Activated naive CD4-positive, alpha-beta T cell treated with anti-CD3 and anti-CD28 coated beads for 36 hours (primary cell): Measurements from ENCODE around the gene ARHGEF1. TPM values are rescaled to one million over a fixed set of nuclear protein-coding genes. Genes with fewer than 3 reads are reported as not detected.
"Not testable (repeated sequence)": the region's sequence is repeated elsewhere in the genome, so short reads cannot be mapped to it uniquely, and the experiment has no call there.

Source experiments
- CTCF ChIA-PET: fragments of 350-600 bp; sonication (Branson Sonifier 250); formaldehyde crosslinking; loops from one replicate; lab custom pipeline; 2021; ENCODE audit warnings: antibody characterized with exemption; lab: Charles Lee
- DNase-seq: peaks from one replicate; pipeline ENCODE4 v3.0.0-alpha.2; 2020
- H3K27ac Mint-ChIP-seq: one replicate; pipeline ENCODE4 v1.8.0; 2021; ENCODE audit warnings: mild to moderate bottlenecking, mixed read lengths
- H3K27me3 Mint-ChIP-seq: one replicate; pipeline ENCODE4 v1.8.0; 2021; ENCODE audit warnings: low read depth, mixed read lengths
- H3K36me3 Mint-ChIP-seq: one replicate; pipeline ENCODE4 v1.8.0; 2021; ENCODE audit warnings: low read depth, mixed read lengths
- H3K4me1 Mint-ChIP-seq: one replicate; pipeline ENCODE4 v1.8.0; 2021; ENCODE audit warnings: low read depth, mixed read lengths
- H3K4me3 Mint-ChIP-seq: one replicate; pipeline ENCODE4 v1.8.0; 2021; ENCODE audit warnings: mild to moderate bottlenecking, moderate library complexity, mixed read lengths
- H3K9me3 Mint-ChIP-seq: one replicate; pipeline ENCODE4 v1.8.0; 2021; ENCODE audit warnings: mixed read lengths
- intact Hi-C: fragments of 100-400 bp; cut with micrococcal nuclease; formaldehyde crosslinking; loops from one replicate; pipeline ENCODE4 v1.15.1; 2023
- total RNA-seq, 2 experiments: library from RNA; stranded (reverse); gene quantifications; one replicate each; pipeline ENCODE4 v1.2.3, GENCODE V29; 2021

The ARHGEF1 gene
- total RNA-seq, 2 experiments from 2014 or later = 246 to 260 TPM

DNA sequence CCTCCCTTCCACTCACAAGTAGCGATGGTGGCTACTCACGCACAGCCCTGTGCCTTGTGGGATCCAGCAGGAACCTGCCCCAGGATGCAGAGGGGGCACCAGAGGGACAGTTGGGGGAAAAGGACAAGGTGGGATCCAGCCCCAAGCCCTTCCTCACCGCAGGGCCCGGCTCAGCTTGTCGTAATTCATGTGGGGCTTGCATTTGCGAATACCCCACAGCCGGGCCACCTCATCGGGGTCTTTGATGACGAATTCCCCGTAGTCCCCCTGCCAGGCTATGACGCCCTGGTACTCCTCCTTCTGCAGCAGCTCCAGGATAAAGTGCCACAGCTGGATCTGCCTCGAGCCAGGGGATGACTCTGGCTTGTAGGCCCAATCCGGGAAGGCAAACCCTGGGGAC, 26.7 kb downstream of the ARHGEF1 start:
- Mint-ChIP-seq H3K36me3 (peaks cover 16% of the 10 kb centered on the region), H3K4me3 (no peak overlapping the region), H3K4me1 (peaks cover 49% of the 10 kb centered on the region), H3K27ac (no peak overlapping the region), H3K9me3 (no peaks in the 10 kb centered on the region), H3K27me3 (peaks cover 21% of the 10 kb centered on the region)
- DNase-seq = no peak
- intact Hi-C loops = no loop called here
- CTCF ChIA-PET = interaction anchor here (0.6 kb wide), 1 partner anchor 50 kb away, joined by 5 read pairs; no protein-coding TSS in a partner anchor

DNA sequence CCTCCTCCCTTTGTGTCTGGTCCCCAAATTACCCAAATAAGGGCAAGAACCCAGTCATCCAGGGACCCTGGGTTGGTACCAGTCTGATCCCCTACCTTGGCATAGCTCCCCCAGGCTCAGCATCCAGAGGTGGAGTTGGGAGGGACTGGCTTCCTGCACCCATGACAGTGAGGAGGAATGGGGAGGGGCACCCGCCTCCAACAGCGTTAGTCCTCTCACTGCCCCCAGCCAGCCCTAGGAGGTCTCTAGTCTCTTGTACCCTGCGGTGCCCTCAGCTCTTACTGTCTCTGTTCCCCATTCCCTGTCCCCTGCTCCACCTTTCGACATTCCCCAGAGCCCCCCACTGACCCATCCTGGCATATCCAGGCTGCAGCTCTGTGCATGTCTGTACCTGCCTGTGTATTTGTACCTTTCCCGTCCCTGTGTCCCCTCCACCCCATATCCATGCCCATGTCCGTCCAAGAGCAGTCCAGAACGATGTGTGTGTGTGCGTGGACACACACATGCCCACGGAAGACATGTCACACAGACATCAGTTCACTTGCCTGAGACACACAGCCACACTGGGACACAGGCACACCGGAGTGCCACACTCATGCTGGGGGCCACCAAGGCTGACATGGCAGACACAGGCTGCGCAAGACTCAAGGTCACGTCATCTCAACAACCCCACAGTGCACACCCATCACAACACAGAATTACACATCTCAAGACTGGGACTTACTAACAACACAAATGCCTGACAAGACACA, 27.4 kb downstream of the ARHGEF1 start:
- peaks cover 46% of the 10 kb centered on the region for H3K4me1 Mint-ChIP-seq
- DNase-seq = no peak
- H3K9me3 Mint-ChIP-seq = no peaks in the 10 kb centered on the region
- intact Hi-C loops = no loop called here
- H3K36me3 Mint-ChIP-seq = peaks cover 10% of the 10 kb centered on the region
- peak overlapping the region; percentile 9 for H3K27ac Mint-ChIP-seq
- no peak overlapping the region for H3K4me3 Mint-ChIP-seq
- peaks cover 21% of the 10 kb centered on the region for H3K27me3 Mint-ChIP-seq
- CTCF ChIA-PET = interaction anchor here (0.6 kb wide), 1 partner anchor 50 kb away, joined by 5 read pairs; no protein-coding TSS in a partner anchor

DNA sequence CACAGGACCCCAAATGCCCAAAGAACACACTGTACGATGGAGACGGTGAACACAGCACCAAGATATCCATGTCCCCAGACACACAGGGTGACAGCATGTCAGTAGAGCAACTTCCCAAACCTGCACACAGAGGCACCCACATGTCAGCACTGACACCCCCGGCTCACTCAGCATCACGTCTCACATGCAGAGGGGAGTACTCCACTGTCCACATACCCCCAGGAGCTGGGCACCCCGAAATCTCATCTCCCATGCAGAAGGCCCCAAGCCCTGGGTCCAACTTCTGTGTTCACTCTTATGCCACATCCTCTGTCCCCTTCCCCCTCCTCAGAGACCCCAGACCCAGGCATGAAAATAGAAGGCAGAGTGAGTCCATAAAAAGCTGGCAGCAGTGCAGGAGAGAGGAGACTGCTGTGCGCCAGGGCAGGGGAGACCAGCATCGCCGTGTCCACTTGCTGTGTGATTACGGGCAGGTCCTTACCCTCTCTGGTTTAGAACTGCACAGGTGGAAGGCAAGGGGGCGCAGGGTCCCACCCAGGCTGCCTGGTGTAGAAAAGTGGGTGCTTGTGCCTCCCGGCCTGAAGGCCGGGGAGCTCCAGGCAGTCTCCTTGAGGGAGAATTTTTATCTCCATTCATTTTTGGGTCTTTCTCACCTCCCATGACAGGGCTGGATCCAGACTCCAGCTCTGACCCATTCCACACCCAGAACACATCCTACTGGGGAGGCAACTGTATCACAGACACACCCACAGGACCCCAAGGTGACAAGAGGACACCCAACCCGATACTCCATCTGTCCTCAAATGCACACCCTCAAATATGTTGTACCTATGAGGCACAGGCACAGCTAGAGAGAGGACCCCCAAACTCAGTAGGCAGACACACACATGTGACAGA, 28.3 kb downstream of the ARHGEF1 start:
- Mint-ChIP-seq H3K27me3 (peaks cover 21% of the 10 kb centered on the region), H3K9me3 (no peaks in the 10 kb centered on the region), H3K27ac (peak overlapping the region; percentile 15), H3K4me1 (peaks cover 41% of the 10 kb centered on the region), H3K4me3 (no peak overlapping the region), H3K36me3 (peaks cover 6% of the 10 kb centered on the region)
- CTCF ChIA-PET = interaction anchor here (0.5 to 1.0 kb wide), 2 partner anchors 27 to 159 kb away, joined by 3 to 4 read pairs; no protein-coding TSS in a partner anchor
- no peak for DNase-seq
- intact Hi-C loops = no loop called here

DNA sequence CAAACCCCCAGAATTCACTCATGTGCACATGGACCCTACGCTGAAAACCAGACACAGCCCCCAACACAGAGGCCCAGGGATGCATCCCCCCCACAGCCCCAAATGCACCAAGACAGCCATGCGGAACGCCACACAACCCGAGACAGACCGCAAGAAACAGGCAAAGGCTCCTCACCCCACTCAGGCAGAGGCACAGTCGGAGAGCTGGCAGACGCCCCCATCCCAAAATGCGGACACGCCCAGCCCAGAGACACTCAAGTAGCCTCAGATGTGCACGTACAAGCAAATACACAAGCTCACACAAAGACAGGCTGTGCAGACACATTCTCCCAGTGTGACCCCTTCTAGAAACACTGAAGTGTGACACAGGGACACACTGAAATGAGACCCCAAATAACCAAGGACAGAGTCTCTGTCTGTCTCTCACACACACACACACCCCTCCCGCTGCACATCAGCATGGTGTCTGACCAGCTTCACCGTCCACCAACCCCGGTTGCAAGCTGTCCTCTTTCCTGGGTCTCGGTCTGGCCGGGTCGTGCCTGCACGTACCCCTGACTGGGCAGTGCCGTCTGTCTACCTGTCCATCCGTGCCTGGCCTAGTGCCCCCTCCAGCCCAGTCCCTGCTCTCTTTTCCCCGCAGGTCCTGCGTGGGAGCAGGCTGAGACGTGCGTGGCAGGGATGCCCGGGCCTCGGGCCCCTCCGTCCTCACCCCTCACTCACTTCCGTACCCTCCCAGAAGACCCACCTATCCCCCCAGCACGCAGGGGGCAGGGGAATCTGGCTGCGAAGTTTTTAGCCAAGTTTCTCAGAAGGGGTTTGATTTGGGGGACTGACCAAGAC, 29.1 kb downstream of the ARHGEF1 start:
- intact Hi-C loops = no loop called here
- no peak overlapping the region for H3K4me3 Mint-ChIP-seq
- no peak for DNase-seq
- H3K36me3 Mint-ChIP-seq = peaks cover 4% of the 10 kb centered on the region
- peak overlapping the region; percentile 15 for H3K27ac Mint-ChIP-seq
- peaks cover 37% of the 10 kb centered on the region for H3K4me1 Mint-ChIP-seq
- CTCF ChIA-PET = interaction anchor here (1.0 kb wide), 1 partner anchor 26 kb away, joined by 3 read pairs; no protein-coding TSS in a partner anchor
- peaks cover 21% of the 10 kb centered on the region for H3K27me3 Mint-ChIP-seq
- H3K9me3 Mint-ChIP-seq = no peaks in the 10 kb centered on the region

DNA sequence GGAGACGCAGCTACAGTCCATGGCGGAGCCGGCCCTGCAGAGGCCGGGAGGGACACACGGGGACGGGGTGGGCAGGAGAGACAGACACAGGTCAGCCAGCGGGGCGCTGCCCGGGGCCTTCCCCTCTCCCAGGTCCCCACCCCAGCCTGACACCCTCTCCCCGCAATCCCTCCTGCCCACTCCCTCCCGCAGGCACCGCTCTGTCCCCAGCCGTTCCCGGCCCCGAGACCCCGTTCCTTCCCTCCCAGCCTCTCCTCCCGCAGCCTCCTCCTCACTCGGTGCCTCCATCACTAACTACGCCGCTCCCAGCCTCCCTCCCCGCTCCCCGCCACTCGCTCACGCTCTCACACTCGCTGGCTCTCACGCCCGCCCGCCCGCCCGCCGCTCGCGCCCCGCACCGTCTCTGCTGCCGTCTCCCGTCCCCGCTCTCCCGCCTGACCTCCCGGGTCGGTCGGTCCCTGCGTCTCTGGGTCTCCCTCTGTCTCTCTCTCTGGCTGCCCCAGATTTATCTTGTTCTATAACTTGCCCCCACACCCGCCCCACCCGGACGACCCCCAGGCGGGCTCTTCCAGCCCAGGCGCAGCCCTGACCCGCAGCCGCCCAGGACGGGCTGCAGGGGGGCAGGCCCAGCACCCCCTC, 30.0 kb downstream of the ARHGEF1 start:
- no peak for DNase-seq
- CTCF ChIA-PET = no interaction called here
- Mint-ChIP-seq H3K4me1 (peaks cover 34% of the 10 kb centered on the region), H3K4me3 (no peak overlapping the region), H3K27ac (no peak overlapping the region), H3K27me3 (peaks cover 21% of the 10 kb centered on the region), H3K9me3 (no peaks in the 10 kb centered on the region), H3K36me3 (peaks cover 2% of the 10 kb centered on the region)
- intact Hi-C loops = no loop called here

DNA sequence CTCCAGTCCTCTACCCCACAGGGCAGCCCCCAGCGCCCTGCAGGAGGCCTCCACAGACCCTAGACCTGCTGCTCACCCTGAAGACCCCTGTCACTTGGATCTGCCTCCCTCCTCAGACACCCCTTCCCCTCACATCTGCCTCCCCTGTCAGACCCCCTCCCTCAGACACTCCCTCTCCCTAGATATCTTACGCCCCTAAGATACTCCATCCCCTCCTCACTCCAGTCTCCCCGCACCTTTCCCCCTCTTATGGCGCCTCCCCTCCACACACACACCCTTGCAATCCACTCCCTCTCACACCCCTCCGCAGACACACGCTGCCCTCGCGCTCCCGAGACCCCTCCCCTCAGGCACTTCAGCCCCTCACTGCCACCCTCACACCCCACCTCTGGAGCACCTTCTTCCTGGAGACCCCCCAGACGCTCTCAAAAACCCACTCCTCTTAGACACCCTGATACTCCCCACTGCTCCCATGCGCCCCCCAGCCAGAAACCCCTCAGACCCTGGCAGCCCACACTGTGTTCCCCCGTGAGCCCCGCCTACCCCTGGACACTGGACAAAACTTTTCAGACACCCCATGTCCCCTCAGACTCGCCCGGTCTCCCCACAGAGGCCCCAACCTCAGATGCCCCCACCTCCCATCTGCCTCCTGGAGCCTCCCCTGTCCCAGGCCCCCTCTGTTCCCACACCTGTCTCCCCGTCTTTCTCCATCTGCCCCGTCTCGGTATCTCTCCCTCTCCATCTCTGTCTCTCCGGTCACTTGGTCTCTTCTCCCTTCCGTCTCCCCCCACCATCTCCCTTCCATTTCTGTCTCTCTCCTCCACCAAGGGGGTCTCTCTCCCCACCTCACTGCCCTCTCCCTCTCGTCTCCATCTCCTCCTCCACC, 30.8 kb downstream of the ARHGEF1 start:
- peaks cover 2% of the 10 kb centered on the region for H3K36me3 Mint-ChIP-seq
- intact Hi-C loops = no loop called here
- CTCF ChIA-PET = no interaction called here
- no peak for DNase-seq
- H3K27ac Mint-ChIP-seq = no peak overlapping the region
- peaks cover 21% of the 10 kb centered on the region for H3K27me3 Mint-ChIP-seq
- H3K4me1 Mint-ChIP-seq = peaks cover 34% of the 10 kb centered on the region
- H3K9me3 Mint-ChIP-seq = no peaks in the 10 kb centered on the region
- H3K4me3 Mint-ChIP-seq = no peak overlapping the region

DNA sequence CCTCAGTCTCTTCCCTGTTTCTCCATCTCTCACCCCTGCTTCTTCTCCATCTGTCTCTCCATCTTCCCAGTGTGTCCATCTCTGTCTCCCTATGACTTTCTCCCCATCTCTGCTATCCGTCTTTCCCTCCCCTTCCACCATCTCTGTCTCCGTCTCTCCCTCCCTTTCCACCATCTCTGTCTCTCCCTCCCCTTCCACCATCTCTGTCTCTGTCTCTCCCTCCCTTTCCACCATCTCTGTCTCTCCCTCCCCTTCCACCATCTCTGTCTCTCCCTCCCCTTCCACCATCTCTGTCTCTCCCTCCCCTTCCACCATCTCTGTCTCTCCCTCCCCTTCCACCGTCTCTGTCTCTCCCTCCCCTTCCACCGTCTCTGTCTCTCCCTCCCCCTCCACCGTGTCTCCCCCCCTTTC, 31.4 kb downstream of the ARHGEF1 start:
- DNase-seq, H3K36me3 Mint-ChIP-seq, intact Hi-C loops, H3K9me3 Mint-ChIP-seq, H3K27ac Mint-ChIP-seq, H3K4me3 Mint-ChIP-seq, CTCF ChIA-PET: not testable (repeated sequence)
- Mint-ChIP-seq H3K4me1 (peaks cover 29% of the 10 kb centered on the region), H3K27me3 (peaks cover 21% of the 10 kb centered on the region)

DNA sequence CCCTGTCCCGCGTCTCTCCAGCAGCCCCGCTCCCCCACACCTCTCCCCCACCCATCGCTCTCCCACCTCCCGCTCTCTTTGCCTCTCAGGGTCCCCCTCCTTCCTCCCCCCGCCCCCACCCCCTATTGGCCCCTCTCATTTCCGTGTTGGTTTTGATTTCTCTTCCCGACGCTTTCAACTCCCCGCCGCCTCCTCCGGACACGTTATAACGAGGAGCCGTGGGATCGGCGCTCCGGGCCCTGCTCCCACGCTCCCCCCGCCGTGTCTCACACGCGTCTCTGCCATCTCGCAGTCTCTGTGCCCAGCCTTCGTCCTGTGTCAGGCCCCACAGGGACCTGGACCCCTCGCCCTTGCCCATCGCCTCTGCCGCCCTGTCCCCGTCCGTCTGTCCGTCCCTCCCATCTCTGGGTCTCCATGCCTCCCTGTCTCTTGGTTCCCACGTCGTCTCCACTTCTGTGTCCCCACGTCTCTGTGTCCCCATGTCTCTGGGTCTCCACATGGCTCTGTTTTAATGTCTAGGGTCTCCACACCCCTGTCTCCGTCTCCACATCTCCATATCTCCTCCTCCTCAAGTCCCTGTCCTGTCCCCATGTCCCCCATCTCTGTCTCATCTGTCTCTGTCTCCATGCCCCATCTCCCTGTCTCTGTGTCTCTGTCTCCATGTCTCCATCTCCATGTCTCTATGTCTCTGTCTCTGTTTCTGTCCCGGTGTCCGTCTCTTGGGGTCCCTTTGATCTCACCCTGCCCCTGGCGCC, 32.2 kb downstream of the ARHGEF1 start:
- CTCF ChIA-PET = no interaction called here
- H3K4me3 Mint-ChIP-seq = no peak overlapping the region
- no peaks in the 10 kb centered on the region for H3K9me3 Mint-ChIP-seq
- peaks cover 29% of the 10 kb centered on the region for H3K4me1 Mint-ChIP-seq
- H3K27ac Mint-ChIP-seq = no peak overlapping the region
- no peak for DNase-seq
- peaks cover 21% of the 10 kb centered on the region for H3K27me3 Mint-ChIP-seq
- intact Hi-C loops = no loop called here
- peaks cover 2% of the 10 kb centered on the region for H3K36me3 Mint-ChIP-seq

DNA sequence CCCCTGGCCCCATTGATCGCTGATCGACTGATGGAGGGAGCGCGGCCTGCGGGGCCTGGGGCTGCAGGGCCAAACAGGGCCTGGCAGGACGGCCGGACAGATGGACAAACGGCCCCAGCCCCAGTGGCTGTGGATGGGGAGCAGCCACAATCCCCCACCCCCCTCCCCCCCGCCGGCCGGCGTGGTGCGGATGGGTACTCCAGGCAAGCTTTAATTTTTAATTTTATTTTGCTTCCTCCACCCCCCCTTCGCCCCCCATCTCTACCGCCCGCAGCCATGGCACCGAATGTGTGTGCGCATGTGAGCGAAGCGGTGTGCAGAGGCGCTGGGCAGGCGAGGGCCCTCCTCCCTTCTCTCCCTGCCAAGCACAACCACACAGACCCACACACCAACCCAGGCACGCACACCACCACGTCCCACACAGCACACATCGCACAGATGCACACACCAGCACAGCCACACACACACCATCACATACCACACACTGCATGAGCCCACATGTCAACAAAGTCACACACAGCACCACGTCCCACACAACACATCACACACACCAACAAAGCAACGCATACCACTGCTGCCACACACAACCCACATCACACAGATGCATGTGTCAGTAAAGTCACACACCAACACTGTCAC, 32.9 kb downstream of the ARHGEF1 start:
- Mint-ChIP-seq H3K4me3 (no peak overlapping the region), H3K27me3 (peaks cover 21% of the 10 kb centered on the region), H3K9me3 (no peaks in the 10 kb centered on the region), H3K36me3 (peaks cover 2% of the 10 kb centered on the region), H3K27ac (no peak overlapping the region), H3K4me1 (peaks cover 24% of the 10 kb centered on the region)
- no peak for DNase-seq
- intact Hi-C loops = no loop called here
- CTCF ChIA-PET = no interaction called here

DNA sequence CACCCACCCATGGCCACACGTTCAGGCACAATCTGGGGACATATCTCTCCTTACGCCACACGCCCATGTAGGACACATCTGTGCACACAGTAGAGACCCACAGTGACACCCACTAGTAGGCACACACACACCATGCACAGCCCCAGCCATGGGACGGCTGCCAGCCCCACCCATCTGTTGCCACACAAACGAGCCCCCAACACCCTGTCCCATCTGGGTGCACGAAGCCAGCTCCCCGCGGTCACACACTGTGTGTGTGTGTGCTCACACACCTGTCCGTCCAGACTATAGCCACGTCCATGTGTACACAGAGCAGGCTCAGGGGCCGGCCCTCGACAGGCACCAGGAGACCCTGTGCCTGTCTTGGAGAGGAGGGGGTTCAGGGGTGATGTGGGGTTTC, 34.7 kb downstream of the ARHGEF1 start:
- Mint-ChIP-seq H3K4me3 (no peak overlapping the region), H3K4me1 (peaks cover 19% of the 10 kb centered on the region), H3K27me3 (peaks cover 14% of the 10 kb centered on the region), H3K27ac (no peak overlapping the region), H3K36me3 (no peaks in the 10 kb centered on the region), H3K9me3 (no peaks in the 10 kb centered on the region)
- intact Hi-C loops = no loop called here
- DNase-seq = no peak
- CTCF ChIA-PET = no interaction called here
